Lower leg skin (tissue), 3 donors: ENCODE data around the gene SH3TC2.

Source experiments
- CTCF ChIP-seq, 3 donors: fragments of 450-650 bp; IDR thresholded peaks; one replicate each; pipeline ENCODE4 v1.5.1; 2016; ENCODE audit warnings: antibody characterized with exemption in 3 of 3, mild to moderate bottlenecking in 3 of 3, moderate library complexity in 2 of 3
- POLR2A ChIP-seq, 2 donors: fragments of 450-650 bp; IDR thresholded peaks; one replicate each; pipeline ENCODE4 v1.6.1; 2016 to 2017; ENCODE audit warnings: antibody characterized with exemption in 2 of 2, mild to moderate bottlenecking in 1 of 2, moderate library complexity in 1 of 2

GRCh38 chr5:149072376-149072775, 9.5 kb upstream of the SH3TC2 start:
- no peak for TF ChIP-seq CTCF (IDR thresholded peaks at IDR 0.05)
- TF ChIP-seq POLR2A (IDR thresholded peaks at IDR 0.05) = no peak
